NCI-H82 (cell line): ENCODE measurements around the gene EGFL7.

Source experiments
- DNase-seq: peaks from one replicate; lab custom pipeline; 2025; lab: John Stamatoyannopoulos, UW

Gene EGFL7

DNA sequence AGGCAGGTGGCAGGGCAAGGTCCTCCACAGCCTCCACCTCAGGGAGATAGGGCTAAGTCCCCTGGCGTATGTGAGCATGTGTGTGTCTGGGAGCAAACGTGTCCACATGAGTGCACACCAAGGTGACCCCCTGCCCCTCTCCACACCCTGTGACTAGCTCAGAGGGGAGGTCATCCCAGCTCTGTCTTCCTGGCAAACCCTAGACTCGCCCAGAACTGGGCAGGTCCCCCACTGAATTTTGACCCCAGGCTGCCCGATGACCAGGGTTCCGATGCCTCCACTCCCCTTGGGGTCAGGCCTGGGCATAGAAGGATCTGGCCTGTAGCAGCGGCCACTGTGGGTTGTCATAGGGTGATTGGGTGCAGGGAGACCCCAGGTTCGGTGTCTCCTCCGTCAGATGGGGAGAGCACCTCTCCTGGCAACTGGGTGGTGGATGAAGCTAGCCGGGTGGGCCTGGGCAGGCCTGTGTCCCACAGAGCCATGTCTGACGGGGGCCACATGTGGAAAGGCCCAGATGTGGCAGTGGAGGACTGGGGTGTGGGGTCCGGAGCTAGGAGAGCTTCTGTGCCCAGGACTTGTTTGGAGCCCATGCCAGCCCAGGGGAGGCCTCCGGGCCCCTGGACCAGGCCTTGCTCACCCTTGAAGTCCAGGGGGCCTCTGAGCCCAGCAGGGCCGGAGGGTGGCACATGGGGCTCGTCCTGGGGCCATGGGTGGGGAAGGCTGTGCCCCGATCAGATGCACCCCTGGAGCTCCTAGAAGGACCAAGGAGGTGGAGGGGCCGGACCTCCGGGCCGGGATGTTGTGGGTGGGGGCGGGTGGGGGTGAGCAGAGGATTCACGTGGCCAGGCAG is 55.9 kb downstream of the EGFL7 start:
- no peak for DNase-seq

DNA sequence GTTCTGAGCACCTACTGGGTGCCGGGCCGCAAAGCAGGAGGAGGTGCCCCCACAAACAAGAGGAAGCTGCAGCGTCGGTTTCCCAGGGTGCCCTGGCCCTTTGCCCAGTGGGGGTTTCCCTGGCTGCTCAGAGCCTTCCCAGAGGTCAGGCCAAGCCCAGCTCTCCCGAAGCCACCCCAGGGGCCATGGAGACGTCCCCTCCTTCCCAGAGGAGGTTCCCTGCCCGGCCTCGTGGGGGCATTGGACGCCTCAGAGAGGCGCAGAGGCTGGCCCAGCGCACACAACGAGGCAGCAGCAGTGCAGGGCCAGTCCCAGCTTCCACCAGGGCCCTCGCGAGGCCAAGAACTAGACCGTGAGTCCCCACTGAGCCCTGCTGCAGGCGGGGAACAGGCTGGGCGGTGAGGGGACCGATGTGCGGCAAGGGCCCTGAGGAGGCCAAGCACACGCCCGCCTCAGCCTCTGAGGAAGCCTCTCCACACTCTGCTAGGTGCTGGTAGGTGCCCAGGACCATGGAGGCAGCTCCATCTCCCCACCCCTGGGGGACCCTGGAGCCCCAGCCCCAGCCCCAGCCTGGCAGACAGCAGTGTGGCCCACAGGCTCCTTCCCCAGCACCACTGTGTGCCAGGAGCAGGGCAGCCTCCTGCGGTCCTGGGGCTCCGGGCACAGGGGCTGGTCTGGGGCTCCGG is 56.6 kb downstream of the EGFL7 start:
- DNase-seq = peak; percentile 32

- peak; percentile 57 for DNase-seq
Observed at GRCh38 chr9:136720251-136720897, 57.7 kb downstream of the EGFL7 start.

- DNase-seq = no peak
Observed at GRCh38 chr9:136720898-136721338, 58.2 kb downstream of the EGFL7 start.

GRCh38 chr9:136721339-136722092 is 58.8 kb downstream of the EGFL7 start:
- DNase-seq = peak; percentile 43
